WTC11 (cell line): ENCODE measurements around the gene ZNF593. TPM values are rescaled to one million over a fixed set of nuclear protein-coding genes. Genes with fewer than 3 reads are reported as not detected.

Experiments used
- ATAC-seq: fragments of 200-7000 bp; cut with Tn5 transposase; 2 replicates; pipeline ENCODE4 v1.10.0; 2021; ENCODE audit warnings: mild to moderate bottlenecking, moderate library complexity
- CTCF ChIA-PET: fragments of 300-600 bp; sonication (Branson Sonifier 250); formaldehyde crosslinking; loops from one replicate; lab custom pipeline; 2021; ENCODE audit warnings: antibody characterized with exemption; lab: Charles Lee
- POLR2A ChIA-PET: fragments of 350-600 bp; sonication (Branson Sonifier 250); formaldehyde crosslinking; loops from one replicate; lab custom pipeline; 2021; ENCODE audit warnings: antibody characterized with exemption; lab: Charles Lee
- DNase-seq: peaks from one replicate; pipeline ENCODE4 v3.0.0; 2021; ENCODE audit warnings: low spot score
- H3K27ac Mint-ChIP-seq: 2 replicates; pipeline ENCODE4 v1.8.0; 2021; ENCODE audit warnings: mixed read lengths
- H3K27me3 Mint-ChIP-seq: 2 replicates; pipeline ENCODE4 v1.8.0; 2021; ENCODE audit warnings: low read depth, mild to moderate bottlenecking, moderate library complexity, mixed read lengths
- H3K36me3 Mint-ChIP-seq: 2 replicates; pipeline ENCODE4 v1.8.0; 2021; ENCODE audit warnings: mixed read lengths
- H3K4me1 Mint-ChIP-seq: 2 replicates; pipeline ENCODE4 v1.8.0; 2022; ENCODE audit warnings: mixed read lengths
- H3K4me3 Mint-ChIP-seq: 2 replicates; pipeline ENCODE4 v1.8.0; 2021; ENCODE audit warnings: mild to moderate bottlenecking, moderate library complexity, mixed read lengths
- H3K9me3 Mint-ChIP-seq: 2 replicates; pipeline ENCODE4 v1.8.0; 2021; ENCODE audit warnings: mixed read lengths
- ELF4 ChIP-seq: sonication (generic); formaldehyde crosslinking; IDR thresholded peaks from 2 replicates; pipeline ENCODE4 v1.8.1; 2022; ENCODE audit warnings: low read depth, mild to moderate bottlenecking, moderate library complexity, missing genetic modification reagents
- ESRRA ChIP-seq: sonication (generic); formaldehyde crosslinking; IDR thresholded peaks from 2 replicates; pipeline ENCODE4 v1.8.1; 2022; ENCODE audit warnings: mild to moderate bottlenecking, missing genetic modification reagents, borderline replicate concordance
- FOXK1 ChIP-seq: sonication (generic); formaldehyde crosslinking; IDR thresholded peaks from 2 replicates; pipeline ENCODE4 v1.8.0; 2022; ENCODE audit warnings: mild to moderate bottlenecking, moderate library complexity, missing genetic modification reagents
- FOXP1 ChIP-seq: sonication (generic); formaldehyde crosslinking; IDR thresholded peaks from 2 replicates; pipeline ENCODE4 v1.8.0; 2022; ENCODE audit warnings: missing genetic modification reagents, mild to moderate bottlenecking, moderate library complexity, borderline replicate concordance
- IRF2 ChIP-seq: sonication (generic); formaldehyde crosslinking; IDR thresholded peaks from 2 replicates; pipeline ENCODE4 v1.8.0; 2022; ENCODE audit warnings: low read depth, missing genetic modification reagents, borderline replicate concordance
- NFATC4 ChIP-seq: fragments of 250-450 bp; sonication (Bioruptor Pico); IDR thresholded peaks from 2 replicates; pipeline ENCODE4 v1.9.0; 2021; ENCODE audit warnings: mild to moderate bottlenecking
- NR1H2 ChIP-seq: sonication (generic); formaldehyde crosslinking; IDR thresholded peaks from 2 replicates; pipeline ENCODE4 v1.9.0; 2021; ENCODE audit warnings: mild to moderate bottlenecking, moderate library complexity, missing genetic modification reagents
- OVOL2 ChIP-seq: fragments of 250-450 bp; sonication (Bioruptor Pico); IDR thresholded peaks from 2 replicates; pipeline ENCODE4 v1.9.0; 2021; ENCODE audit warnings: mild to moderate bottlenecking, borderline replicate concordance
- RELA ChIP-seq: sonication (generic); formaldehyde crosslinking; IDR thresholded peaks from 2 replicates; pipeline ENCODE4 v1.8.1; 2022; ENCODE audit warnings: missing genetic modification reagents, mild to moderate bottlenecking, borderline replicate concordance
- SOX15 ChIP-seq: fragments of 250-450 bp; sonication (Bioruptor Pico); IDR thresholded peaks from 2 replicates; pipeline ENCODE4 v1.9.0; 2021; ENCODE audit warnings: mild to moderate bottlenecking
- SP1 ChIP-seq: sonication (generic); formaldehyde crosslinking; conservative IDR thresholded peaks from 2 replicates; pipeline ENCODE4 v1.8.1; 2022; ENCODE audit warnings: missing genetic modification reagents
- ZNF219 ChIP-seq: sonication (generic); formaldehyde crosslinking; IDR thresholded peaks from 2 replicates; pipeline ENCODE4 v1.8.0; 2023; ENCODE audit warnings: missing genetic modification reagents, mild to moderate bottlenecking, borderline replicate concordance
- total RNA-seq: library from RNA; stranded (reverse); gene quantifications from 3 replicates; pipeline ENCODE4 v1.2.3, GENCODE V29; 2021
- TF ChIP-seq, protein P1 (sequence below): sonication (generic); formaldehyde crosslinking; IDR thresholded peaks from 2 replicates; pipeline ENCODE4 v1.8.0; 2023; ENCODE audit warnings: missing genetic modification reagents
- TF ChIP-seq, protein P2 (sequence below): fragments of 250-450 bp; sonication (Bioruptor Pico); IDR thresholded peaks from 2 replicates; pipeline ENCODE4 v1.9.0; 2021; ENCODE audit warnings: mild to moderate bottlenecking
- TF ChIP-seq, protein P3 (sequence below): sonication (generic); formaldehyde crosslinking; IDR thresholded peaks from 2 replicates; pipeline ENCODE4 v1.8.0; 2022; ENCODE audit warnings: mild to moderate bottlenecking, missing genetic modification reagents
- TF ChIP-seq, protein P4 (sequence below): sonication (generic); formaldehyde crosslinking; IDR thresholded peaks from 2 replicates; pipeline ENCODE4 v1.8.1; 2022; ENCODE audit warnings: missing genetic modification reagents, borderline replicate concordance
- TF ChIP-seq, protein P5 (sequence below): fragments of 200-600 bp; IDR thresholded peaks from 2 replicates; pipeline ENCODE4 v1.8.0; 2022; ENCODE audit warnings: antibody characterized with exemption

ZNF593 gene
- total RNA-seq, 1 experiment from 2014 or later, result 49.1 TPM

DNA sequence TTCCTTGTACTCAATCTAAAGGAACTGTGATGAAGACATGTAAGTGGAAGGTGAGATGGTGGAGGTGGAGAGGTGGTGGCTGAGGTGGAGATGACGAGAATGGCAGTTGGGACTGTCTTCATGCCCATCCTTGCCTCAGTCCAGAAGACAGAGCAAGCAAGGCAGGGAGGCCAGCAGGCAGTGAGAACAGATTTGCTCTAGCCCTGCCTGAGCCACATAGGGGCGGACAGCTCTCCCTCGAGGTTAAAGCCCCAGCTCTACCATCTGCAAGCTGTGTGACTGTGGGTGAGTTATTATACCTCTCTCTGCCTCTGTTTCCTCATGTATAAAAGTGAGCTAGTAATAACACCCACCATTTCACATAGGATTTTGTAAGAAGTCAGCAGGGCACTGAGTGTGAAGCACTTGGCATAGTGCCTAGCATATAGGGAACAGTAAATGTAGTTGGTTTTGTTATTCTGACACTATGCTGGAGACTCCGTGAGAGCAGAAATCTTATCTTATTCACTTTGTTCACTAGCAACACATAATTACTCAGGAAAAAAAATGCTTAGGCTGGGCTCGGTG, 15.7 kb upstream of the ZNF593 start (continued):
- TF ChIP-seq OVOL2 (CRISPR knock-in tag) (no peak), RELA (CRISPR knock-in tag) (no peak), ESRRA (no peak), IRF2 (CRISPR knock-in tag) (no peak), NR1H2 (CRISPR knock-in tag) (no peak), ZNF219 (CRISPR knock-in tag) (no peak), FOXP1 (CRISPR knock-in tag) (no peak), NFATC4 (CRISPR knock-in tag) (no peak)
- TF ChIP-seq, protein P1, sequence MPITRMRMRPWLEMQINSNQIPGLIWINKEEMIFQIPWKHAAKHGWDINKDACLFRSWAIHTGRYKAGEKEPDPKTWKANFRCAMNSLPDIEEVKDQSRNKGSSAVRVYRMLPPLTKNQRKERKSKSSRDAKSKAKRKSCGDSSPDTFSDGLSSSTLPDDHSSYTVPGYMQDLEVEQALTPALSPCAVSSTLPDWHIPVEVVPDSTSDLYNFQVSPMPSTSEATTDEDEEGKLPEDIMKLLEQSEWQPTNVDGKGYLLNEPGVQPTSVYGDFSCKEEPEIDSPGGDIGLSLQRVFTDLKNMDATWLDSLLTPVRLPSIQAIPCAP (CRISPR knock-in tag), result no peak
- TF ChIP-seq, protein P2, sequence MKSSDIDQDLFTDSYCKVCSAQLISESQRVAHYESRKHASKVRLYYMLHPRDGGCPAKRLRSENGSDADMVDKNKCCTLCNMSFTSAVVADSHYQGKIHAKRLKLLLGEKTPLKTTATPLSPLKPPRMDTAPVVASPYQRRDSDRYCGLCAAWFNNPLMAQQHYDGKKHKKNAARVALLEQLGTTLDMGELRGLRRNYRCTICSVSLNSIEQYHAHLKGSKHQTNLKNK, result no peak
- TF ChIP-seq, protein P3, sequence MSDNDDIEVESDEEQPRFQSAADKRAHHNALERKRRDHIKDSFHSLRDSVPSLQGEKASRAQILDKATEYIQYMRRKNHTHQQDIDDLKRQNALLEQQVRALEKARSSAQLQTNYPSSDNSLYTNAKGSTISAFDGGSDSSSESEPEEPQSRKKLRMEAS (CRISPR knock-in tag), result no peak

DNA sequence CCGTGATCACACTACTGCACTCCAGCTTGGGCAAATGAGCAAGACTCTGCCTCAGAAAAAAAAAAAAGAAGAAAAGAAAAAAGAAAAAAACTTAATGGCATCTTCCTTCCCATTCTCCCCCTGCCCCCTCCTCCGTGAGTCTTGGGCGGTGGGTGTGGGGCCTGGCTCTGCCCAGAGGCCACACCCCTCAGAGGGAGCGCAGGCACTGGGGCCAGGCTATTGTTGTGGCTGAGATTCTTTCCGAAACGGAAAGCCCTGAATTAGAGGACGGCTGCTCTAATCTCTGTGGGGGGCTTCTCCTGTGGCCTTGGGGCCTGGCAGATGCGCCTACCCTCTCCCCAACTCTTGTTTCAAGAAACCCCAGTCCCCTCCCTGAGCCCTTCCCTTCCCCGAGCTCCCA, 15.0 kb upstream of the ZNF593 start:
- peaks cover 97% of the 10 kb centered on the region for H3K27me3 Mint-ChIP-seq
- no peaks in the 10 kb centered on the region for H3K9me3 Mint-ChIP-seq
- H3K4me1 Mint-ChIP-seq, result peaks cover 56% of the 10 kb centered on the region
- no peaks in the 10 kb centered on the region for H3K36me3 Mint-ChIP-seq
- TF ChIP-seq, protein P4, sequence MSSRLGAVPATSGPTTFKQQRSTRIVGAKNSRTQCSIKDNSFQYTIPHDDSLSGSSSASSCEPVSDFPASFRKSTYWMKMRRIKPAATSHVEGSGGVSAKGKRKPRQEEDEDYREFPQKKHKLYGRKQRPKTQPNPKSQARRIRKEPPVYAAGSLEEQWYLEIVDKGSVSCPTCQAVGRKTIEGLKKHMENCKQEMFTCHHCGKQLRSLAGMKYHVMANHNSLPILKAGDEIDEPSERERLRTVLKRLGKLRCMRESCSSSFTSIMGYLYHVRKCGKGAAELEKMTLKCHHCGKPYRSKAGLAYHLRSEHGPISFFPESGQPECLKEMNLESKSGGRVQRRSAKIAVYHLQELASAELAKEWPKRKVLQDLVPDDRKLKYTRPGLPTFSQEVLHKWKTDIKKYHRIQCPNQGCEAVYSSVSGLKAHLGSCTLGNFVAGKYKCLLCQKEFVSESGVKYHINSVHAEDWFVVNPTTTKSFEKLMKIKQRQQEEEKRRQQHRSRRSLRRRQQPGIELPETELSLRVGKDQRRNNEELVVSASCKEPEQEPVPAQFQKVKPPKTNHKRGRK (CRISPR knock-in tag), result no peak
- TF ChIP-seq SP1 (peak; percentile 36; the same call in 1 of the 2 replicates), FOXK1 (CRISPR knock-in tag) (peak; percentile 50; the same call in 1 of the 2 replicates)
- ChIA-PET CTCF (interaction anchor here (1.2 to 4.8 kb wide), 7 partner anchors 10 to 125 kb away, joined by 4 to 65 read pairs (median 7); partner anchors contain the start of genes CATSPER4, CEP85 and ZNF593), POLR2A (interaction anchor here (0.7 to 1.3 kb wide), 3 partner anchors 9 to 42 kb away, joined by 3 to 4 read pairs (median 3); partner anchors contain the start of gene ZNF593OS)
- H3K27ac Mint-ChIP-seq, result no peak overlapping the region
- peak overlapping the region; percentile 61 for H3K4me3 Mint-ChIP-seq
- peak; percentile 72 for ATAC-seq
- peak; percentile 80 for DNase-seq

DNA sequence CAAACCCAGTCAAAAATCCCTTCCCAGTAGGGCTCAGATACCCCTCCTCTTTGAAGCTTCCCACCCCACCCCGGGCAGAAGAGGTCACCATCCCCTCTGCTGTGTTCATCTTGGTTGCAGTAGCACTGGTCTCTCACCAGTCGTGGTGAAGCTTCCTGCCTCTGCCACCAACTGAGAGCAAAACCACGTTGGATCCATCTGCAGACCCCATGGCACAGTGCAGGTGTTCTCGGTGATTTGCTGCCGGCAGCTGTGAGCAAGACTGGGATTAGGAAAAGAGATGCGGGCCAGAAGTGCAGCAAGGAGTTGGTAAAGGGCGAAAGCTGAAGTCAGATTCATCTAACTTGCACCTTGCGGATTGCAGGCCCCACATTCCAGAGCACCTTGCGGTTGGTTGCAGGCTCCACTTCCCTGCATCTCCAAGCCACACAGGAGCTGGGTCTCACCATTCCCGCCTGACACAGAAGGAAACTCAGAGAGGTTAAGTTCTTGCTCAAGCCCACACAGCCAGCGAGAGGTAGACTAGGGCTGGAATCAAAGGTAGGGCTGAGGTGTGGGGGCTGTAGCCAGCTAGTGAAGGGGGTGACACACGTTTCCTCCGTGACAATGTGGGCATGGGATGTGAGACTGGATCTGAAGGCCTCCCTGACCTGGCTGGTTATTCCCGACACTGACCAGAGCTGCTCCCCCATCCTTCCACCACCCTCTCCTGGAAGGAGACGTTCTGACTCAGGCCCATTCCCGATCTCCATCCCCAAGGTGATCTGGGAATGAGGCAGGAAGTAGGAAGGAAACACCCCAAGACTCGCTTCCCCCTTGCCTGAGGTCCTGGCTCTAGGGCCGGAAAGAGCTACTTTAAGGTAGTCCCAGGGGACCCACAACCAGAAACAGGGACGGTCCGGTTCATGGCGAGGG, 14.1 kb upstream of the ZNF593 start:
- DNase-seq, result no peak
- TF ChIP-seq FOXP1 (CRISPR knock-in tag) (no peak), ELF4 (CRISPR knock-in tag) (no peak), SP1 (no peak), SOX15 (CRISPR knock-in tag) (no peak), ZNF219 (CRISPR knock-in tag) (no peak)
- TF ChIP-seq, protein P5, sequence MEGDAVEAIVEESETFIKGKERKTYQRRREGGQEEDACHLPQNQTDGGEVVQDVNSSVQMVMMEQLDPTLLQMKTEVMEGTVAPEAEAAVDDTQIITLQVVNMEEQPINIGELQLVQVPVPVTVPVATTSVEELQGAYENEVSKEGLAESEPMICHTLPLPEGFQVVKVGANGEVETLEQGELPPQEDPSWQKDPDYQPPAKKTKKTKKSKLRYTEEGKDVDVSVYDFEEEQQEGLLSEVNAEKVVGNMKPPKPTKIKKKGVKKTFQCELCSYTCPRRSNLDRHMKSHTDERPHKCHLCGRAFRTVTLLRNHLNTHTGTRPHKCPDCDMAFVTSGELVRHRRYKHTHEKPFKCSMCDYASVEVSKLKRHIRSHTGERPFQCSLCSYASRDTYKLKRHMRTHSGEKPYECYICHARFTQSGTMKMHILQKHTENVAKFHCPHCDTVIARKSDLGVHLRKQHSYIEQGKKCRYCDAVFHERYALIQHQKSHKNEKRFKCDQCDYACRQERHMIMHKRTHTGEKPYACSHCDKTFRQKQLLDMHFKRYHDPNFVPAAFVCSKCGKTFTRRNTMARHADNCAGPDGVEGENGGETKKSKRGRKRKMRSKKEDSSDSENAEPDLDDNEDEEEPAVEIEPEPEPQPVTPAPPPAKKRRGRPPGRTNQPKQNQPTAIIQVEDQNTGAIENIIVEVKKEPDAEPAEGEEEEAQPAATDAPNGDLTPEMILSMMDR, result no peak
- CTCF ChIA-PET, result interaction anchor here (0.8 to 4.8 kb wide), 20 partner anchors 8 to 261 kb away, joined by 3 to 65 read pairs (median 4); partner anchors contain the start of genes CATSPER4, CEP85, CNKSR1 and PAFAH2
- Mint-ChIP-seq H3K27ac (no peak overlapping the region), H3K36me3 (no peaks in the 10 kb centered on the region), H3K4me1 (peaks cover 57% of the 10 kb centered on the region), H3K27me3 (peaks cover 97% of the 10 kb centered on the region), H3K4me3 (peak overlapping the region; percentile 61), H3K9me3 (no peaks in the 10 kb centered on the region)
- POLR2A ChIA-PET, result interaction anchor here (0.6 to 1.4 kb wide), 6 partner anchors 10 to 1317 kb away, joined by 3 to 7 read pairs (median 3); partner anchors contain the start of genes ZNF593 and ZNF593OS
- ATAC-seq, result peak; percentile 5
